Activated T-cell treated with anti-CD3 and anti-CD28 coated beads for 24 hours (primary cell): Measurements from ENCODE around the gene NR1D2.
"Not testable (repeated sequence)": the region's sequence is repeated elsewhere in the genome, so short reads cannot be mapped to it uniquely, and the experiment has no call there.

Experiments
- DNase-seq: peaks from one replicate; pipeline ENCODE4 v3.0.0-alpha.2; 2020; ENCODE audit warnings: low read depth

Gene NR1D2

DNA sequence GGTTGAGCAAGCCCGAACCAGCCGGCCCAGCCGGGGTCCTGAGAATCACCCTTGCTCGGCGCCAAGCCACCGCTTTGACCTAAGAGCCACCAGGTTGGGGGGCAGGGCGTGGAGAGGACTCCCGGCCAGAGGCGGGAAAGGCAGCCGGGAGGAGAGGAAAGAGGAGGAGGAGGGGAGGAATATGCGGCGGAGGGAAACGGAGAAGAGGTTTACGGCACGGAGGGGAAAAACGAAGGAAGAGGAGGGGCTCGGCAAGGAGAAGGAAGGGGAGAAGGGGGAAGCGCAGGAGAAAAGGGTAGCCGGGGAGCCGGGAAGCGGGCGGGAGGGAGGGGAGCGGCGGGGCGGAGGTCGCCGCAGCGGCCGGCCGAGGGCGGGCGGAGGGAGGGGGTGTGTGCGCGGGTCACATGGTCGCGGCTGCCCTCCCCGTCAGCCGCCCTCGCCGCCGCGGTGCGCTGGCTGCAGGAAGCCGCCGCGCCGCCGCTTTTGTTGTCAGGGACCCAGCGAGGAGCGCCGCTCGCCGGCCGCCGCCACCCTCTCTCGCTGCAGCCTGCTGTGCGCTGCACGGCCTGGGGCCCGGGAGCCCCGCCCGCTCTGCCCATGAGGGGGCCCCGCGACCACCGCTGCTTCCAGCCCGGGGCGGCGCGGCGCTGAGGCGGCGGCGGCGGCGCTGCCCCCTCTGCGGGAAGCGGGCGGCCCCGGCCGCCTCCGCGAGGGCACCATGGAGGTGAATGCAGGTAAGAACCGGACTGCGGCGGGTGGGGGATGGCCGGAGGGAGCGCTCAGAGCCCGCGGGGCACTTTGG is at the start of gene NR1D2:
TSS of gene NR1D2 (plus strand) at position 426 of the 802 bp plus-strand sequence. CDS start at position 719, 293 bp downstream.
- DNase-seq = peak; percentile 66

DNA sequence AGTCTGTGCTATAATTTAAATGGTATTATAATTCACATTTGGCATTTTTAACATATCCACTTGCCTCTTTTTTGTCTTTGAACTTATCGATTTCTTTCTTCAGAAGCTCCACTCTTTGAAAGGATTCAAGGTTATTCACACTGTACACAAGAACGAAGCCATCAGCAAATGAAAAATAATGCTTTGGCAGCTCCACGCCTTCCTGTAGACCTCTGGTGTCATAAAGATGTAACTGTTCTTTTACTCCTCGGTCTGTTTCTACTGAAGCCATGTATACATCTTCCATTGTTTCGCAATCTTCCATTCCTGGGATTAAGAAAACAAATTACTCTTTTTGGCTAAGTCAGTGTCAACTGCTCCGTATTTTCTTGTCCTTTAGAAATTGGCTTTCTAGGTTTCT is 44.3 kb upstream of the NR1D2 start:
- DNase-seq = no peak

DNA sequence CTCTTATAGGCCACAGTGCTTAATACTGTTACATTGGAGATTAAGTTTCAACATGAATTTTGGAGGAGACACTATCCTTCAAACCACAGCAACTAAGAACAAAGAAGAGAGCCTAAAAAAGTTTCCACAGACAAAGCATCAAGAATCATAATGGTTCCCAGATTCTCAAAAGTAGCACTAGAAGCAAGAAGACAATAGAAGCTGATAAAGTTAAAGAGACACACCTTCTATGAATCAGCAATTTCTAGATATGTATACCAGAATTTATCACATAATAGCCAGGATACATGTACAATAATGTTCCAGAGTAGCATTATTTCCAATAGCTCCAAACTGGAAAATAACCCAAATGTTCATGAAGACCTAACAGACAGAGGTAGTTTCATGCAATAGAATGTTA is 40.5 kb upstream of the NR1D2 start:
- no peak for DNase-seq

DNA sequence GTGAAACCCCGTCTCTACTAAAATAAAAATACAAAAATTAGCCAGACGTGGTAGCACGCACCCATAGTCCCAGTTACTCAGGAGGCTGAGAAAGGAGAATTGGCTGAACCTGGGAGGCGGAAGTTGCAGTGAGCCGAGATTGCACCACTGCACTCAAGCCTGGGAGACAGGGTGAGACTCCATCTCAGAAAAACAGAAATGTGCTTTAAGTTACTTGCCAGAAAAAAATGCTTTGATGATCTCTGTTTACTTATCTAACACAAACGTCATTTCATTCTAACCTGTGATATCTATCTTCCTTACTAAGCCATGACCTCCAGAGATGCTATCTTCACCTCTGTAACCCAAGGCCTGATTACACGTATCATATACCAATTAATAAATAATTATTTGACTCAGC is 35.7 kb upstream of the NR1D2 start:
- DNase-seq = no peak

DNA sequence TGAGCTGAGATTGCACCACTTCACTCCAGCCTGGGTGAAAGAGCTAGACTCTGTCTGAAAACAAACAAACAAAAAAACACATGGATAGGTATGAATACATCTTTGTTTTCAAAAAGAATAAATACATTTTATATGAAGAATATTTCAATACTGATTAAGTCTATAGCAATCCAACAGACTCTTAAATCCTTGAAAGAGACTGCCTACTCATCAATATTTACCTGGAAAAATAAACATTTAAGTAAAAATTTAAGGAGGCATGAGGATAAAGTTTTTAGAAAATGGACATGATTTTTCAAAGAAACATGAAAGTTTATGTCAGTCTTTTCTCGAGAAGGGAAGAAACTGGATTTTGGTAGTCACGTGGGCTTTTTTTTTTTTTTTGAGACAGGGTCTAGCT is 33.7 kb upstream of the NR1D2 start:
- DNase-seq = no peak

DNA sequence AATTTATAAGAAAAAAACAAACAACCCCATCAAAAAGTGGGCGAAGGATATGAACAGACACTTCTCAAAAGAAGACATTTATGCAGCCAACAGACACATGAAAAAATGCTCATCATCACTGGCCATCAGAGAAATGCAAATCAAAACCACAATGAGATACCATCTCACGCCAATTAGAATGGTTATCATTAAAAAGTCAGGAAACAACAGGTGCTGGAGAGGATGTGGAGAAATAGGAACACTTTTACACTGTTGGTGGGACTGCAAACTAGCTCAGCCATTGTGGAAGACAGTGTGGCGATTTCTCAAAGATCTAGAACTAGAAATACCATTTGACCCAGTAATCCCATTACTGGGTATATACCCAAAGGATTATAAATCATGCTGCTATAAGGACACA is 32.8 kb upstream of the NR1D2 start:
- not testable (repeated sequence) for DNase-seq

DNA sequence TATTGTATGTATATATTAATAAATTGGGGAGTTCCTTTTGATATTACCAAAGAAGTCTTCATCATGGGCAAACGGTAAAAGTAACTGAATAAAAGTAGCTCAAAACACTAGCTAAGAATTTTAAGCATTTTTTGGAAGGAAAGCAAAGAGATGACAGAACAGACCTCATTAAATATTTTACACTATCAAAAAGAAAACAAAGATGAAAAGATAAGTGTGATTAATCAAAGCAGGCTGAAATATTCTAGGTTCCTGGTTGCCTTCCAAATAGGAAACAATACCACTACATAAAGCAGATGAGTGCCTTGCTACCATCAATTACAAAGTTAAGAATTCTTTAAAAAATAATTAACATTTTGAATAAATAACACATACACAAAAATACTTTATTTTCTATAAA is 31.9 kb upstream of the NR1D2 start:
- no peak for DNase-seq

DNA sequence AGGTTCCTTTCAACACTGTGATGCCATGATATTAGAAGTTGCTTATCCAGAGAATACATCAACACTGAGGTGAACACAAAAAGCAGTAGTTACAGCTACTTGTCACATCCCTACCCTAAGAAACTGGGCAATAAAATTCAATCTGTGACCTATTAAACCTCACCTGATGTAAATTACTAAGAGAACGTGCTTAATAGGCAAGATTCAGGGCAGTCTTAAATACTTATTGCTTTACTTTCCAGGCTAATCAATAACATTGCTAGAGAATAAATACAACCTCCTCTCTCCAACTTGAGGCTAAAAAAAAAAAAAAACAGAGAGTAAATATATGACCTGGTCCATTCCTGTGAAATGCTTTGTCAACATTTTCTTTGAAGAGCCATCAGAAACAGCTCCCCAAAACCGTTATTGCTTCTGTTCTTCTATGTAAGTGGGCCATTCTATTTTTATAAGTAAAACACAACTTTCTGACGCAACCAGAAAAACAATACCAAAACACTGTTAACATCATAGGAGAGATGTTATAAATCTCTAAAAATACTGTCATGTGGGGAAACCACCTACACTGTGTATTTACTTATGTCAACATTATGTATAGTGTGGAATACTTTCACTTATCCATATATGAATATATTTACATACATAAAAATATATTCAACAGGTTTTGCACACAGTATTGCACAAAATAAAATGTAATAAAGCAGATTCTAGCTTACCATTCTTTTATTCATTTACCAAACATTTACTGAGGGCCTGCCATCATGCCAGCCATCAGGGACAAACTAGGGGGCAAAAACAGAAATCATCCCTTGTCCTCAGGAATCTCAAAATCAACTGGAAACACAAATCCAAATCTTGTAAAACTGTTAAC is 31.0 kb upstream of the NR1D2 start:
- DNase-seq = no peak

DNA sequence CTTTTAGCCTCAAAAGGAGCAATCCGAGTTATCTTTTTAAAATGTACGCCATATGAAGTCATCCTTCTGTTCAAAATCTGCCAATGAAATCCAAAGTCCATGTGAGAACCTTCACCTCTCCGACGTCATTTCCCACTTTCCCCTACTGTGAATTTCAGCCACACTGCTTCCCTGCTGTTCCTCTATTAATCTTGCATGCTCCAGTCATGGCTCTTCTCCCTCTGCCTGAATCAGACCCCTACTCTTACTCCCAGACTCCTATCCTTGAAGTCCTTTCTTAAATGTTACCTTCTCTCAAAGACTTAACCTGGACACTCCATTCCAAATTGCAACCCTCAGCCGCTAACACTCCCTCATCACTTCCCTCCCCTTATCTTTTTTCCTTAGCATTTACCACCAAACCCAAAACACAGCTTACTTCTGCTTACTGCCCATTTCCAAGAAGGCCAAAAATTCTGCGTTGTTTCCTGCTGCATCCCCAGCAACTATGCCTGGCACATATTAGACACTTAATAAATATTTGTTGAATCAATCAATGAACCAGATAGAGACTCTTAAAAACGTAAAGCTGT is 29.5 kb upstream of the NR1D2 start:
- no peak for DNase-seq

DNA sequence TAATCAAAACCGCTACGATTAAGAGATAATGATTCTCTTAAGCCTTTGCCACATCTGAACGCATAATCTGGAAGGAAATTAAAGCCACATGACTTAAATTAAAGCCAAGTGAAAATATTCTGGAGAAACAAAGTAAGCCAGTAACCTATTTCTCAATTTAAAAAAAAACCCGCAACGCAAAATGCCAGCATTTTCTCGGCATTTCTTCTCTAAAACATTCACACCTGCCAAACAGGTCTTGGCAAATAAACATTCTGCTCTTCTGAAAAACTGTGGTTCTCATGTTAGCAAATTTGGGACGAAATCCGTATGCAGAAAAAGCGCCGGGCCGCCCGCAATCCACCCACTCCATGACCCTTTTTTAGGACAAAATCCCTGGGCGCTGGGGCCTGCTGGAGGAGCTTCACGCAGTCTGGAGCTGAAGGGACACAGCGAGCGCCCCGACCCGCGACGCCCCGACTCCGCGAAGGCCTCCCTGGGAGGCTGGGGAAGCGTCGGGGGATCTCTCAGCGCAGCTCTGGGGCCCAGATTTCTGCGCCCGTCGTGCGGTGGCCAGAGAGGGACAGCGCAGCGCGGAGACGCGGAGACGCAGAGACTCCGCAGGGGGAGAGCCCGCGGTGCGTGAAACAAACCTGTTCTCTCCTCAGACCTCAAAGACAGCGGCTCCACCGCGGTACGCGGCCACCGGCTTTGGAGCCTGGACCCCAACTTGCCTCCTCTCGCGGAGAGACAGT is 28.8 kb upstream of the NR1D2 start:
- no peak for DNase-seq

DNA sequence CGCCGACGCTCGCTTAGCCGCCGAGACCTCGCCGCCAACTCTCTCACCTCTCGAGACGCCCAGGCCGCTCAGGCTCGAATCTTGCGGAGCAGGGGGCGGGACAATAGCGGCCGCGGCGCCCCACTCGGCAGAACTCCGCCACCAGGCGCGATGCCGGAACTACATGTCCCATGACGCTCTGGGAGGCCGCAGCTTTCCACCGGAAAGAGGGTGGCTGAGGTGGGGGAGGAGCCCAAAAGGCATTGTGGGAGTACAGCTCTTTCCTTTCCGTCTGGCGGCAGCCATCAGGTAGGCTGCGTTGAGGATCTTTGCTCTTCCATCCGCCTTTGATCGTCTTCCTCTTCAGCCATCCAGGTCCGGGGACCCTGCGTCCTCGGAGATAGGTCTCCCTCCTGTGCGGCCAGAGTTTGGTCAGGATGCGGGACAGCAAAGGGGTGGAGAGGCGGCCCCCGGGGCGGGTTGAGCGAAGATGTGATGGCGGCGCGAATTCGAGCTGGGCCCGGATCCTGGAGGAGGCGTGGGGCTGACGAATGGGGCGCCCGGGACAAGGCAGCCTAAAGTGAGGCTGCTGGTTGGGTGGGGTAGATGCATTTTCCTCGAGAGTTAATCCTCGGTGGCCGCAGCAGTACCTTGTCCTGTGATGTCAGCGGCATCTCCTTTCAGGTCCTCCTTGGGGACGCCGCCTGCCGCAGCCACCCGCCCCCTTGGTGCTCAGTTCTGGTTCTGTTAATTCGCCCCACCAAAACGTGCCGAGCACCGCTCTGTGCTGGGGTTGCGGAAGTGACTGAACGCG is 28.0 kb upstream of the NR1D2 start, which contains the start of the genes NKIRAS1 and RPL15:
TSS of gene NKIRAS1 (minus strand) at position 105 of the 793 bp plus-strand sequence. CDS start 6,086 bp downstream, outside the sequence.
TSS of gene RPL15 (plus strand) at position 247 of the 793 bp plus-strand sequence. CDS start 728 bp downstream, outside the sequence.
- peak; percentile 95 for DNase-seq

DNA sequence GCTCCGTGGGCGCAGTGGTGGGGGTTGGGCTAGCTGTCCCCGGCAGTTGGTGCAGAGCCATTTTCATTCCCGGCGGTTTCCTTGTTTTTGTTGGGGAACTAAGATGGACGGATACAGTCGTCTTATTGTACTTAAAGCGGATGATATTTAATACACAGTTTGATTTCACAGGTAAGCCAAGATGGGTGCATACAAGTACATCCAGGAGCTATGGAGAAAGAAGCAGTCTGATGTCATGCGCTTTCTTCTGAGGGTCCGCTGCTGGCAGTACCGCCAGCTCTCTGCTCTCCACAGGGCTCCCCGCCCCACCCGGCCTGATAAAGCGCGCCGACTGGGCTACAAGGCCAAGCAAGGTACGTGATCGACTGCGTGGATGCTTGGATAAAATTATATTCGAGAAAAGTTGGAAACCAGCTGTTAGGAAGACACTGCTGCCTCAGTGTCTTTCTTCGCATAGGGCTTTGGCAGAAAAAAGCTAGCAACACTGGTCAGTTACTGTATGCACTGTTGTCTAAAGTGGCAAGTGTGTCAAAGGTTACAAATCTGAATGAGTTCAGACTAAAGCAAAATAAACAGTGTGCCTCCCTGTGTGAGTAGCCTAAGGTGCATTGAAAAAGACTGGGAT is 27.3 kb upstream of the NR1D2 start:
- peak; percentile 66 for DNase-seq

DNA sequence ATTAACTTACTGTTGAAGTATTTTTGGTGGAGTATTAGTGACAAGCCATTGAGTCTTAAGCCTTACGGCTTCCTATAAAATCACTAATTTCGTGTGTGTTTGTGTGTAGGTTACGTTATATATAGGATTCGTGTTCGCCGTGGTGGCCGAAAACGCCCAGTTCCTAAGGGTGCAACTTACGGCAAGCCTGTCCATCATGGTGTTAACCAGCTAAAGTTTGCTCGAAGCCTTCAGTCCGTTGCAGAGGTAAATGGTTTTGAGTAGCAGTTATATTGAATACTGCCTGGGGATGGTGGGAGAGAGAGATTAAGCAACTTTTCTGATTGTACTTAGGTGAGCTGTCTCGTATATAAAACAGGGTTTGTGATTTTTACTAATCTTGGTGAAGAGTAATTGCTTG is 26.8 kb upstream of the NR1D2 start:
- not testable (repeated sequence) for DNase-seq

DNA sequence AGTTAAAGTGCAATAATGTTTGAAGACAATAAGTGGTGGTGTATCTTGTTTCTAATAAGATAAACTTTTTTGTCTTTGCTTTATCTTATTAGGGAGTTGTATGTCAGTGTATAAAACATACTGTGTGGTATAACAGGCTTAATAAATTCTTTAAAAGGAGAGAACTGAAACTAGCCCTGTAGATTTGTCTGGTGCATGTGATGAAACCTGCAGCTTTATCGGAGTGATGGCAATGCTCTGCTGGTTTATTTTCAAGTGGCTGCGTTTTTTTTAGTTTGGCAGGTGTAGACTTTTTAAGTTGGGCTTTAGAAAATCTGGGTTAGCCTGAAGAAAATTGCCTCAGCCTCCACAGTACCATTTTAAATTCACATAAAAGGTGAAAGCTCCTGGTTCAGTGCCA is 25.5 kb upstream of the NR1D2 start:
- no peak for DNase-seq

DNA sequence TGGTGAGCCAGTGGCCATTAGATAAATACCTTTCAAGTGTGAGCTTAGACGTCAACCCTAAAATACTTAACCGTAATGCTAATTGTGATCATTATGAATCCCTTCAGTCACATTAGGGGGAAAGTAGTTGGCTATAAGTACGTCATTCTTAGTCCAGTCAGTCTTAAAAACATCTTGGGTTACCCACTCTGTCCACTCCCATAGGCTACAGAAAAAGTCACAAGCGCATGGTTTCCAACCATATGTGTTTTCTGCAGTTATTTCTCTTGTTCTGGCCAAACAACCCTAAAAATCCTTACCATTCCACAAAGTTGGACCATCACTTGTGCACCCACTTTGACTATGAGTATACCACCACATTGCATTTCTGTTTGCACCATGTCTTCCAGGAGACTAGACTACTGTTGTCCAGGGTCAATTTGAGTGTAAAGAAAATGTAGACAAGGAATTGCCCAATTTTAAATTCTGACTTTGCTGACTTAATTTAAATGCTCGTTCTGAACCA is 24.9 kb upstream of the NR1D2 start:
- DNase-seq = no peak

DNA sequence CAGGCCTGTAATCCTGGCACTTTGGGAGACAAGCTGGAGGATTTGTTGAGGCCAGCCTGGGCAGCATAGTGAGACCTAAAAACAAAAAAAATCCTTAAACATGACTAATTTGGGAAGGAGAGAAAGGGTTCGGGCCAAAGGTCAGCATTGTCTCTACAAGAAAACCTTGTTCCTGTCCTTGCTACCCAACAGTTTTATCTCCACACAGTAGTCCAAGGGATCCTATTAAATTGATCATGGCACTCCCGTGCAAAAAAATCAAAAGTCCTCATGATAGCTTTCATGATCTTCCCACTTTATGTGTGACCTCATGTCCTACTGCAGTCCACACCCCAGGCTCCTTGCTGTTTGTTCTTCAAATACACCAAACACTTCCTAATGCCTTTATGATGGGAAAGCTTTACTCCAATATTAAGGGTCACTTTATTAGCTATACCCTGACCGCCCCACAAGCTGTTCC is 24.0 kb upstream of the NR1D2 start:
- no peak for DNase-seq

DNA sequence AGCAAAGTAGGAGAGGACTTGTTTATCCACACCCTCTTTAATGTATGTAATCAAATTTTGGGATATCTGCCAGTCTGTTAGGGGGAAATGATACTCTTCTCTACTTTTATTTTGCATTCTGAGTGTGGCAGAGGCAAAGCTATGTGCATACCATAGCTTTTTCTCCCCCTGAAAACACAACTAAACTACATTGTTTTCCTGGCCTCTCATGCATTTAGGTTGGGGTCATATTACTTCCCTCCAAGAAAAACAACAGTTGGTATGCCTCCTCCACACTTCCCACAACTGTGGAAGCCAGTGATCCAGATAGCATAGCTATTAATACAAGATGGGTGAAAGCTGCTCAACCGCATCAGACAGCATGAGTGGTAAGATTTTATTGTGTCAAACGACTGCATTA is 21.3 kb upstream of the NR1D2 start:
- no peak for DNase-seq

DNA sequence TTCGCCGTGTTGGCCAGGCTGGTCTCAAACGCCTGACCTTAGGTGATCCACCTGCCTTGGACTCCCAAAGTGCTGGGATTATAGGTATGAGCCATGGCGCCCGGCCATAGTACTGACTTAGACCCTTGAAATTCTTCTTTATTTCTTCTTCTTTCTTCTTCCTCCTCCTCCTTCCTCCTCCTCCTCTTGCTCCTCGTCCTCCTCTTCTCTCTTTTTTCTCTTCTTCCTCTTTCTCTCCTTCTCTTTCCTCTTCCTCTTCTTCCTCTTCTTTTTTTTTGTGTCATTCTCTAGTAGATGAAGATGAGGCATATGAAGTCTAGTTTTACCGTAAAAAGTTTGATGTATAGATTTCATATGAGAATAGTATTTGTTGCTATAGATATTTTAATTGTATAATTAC is 18.8 kb upstream of the NR1D2 start:
- DNase-seq = no peak

DNA sequence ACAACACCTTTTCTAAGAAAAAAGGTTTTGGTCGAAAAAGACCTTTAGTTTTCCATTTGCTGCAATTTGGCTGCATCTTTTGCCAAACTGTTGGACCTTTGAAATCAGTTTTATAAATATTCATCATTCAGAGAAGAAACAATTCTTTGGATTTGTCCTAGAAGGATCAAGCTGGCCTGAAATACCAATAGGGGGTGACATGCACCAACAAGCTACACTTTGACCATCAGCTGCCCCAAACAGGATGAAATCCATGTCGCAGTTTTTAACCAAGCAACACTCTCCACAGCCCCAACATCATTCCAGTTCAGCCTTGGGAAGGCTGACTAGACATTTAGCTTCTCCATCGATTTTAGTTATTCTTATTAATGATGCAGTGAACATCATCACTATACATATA is 18.4 kb upstream of the NR1D2 start:
- no peak for DNase-seq

DNA sequence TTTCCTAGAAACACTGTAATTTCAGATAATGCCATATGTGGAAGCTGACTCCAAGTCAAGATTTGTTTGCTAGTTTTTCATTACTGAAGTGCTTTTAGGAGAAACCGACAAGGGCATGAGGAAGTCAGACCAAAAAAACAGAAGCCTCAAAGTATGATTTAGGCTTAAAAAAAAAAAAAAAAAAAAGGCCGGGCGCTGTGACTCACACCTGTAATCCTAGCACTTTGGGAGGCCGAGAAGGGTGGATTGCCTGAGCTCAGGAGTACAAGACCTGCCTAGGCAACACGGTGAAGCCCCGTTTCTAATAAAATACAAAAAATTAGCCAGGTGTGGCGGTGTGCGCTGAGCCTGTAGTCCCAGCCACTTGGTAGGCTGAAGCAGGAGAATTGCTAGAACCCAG is 16.6 kb upstream of the NR1D2 start:
- no peak for DNase-seq
